WTC11 (cell line): ENCODE measurements around the gene APOBEC4. TPM values are rescaled to one million over a fixed set of nuclear protein-coding genes. Genes with fewer than 3 reads are reported as not detected.

ENCODE experiments used
- AR ChIP-seq: fragments of 250-450 bp; sonication (Bioruptor Pico); IDR thresholded peaks from 2 replicates; pipeline ENCODE4 v1.9.0; 2021; ENCODE audit warnings: mild to moderate bottlenecking
- ATF1 ChIP-seq: sonication (generic); formaldehyde crosslinking; IDR thresholded peaks from 2 replicates; pipeline ENCODE4 v1.8.1; 2023; ENCODE audit warnings: mild to moderate bottlenecking, moderate library complexity, missing genetic modification reagents
- ATF2 ChIP-seq: sonication (generic); formaldehyde crosslinking; IDR thresholded peaks from 2 replicates; pipeline ENCODE4 v1.8.1; 2022; ENCODE audit warnings: low read depth, missing genetic modification reagents, borderline replicate concordance
- ATF6 ChIP-seq: sonication (generic); formaldehyde crosslinking; IDR thresholded peaks from 2 replicates; pipeline ENCODE4 v1.8.1; 2023; ENCODE audit warnings: mild to moderate bottlenecking, missing genetic modification reagents
- ESRRA ChIP-seq: sonication (generic); formaldehyde crosslinking; IDR thresholded peaks from 2 replicates; pipeline ENCODE4 v1.8.1; 2022; ENCODE audit warnings: mild to moderate bottlenecking, missing genetic modification reagents, borderline replicate concordance
- ETV6 ChIP-seq: sonication (generic); formaldehyde crosslinking; IDR thresholded peaks from 2 replicates; pipeline ENCODE4 v1.8.1; 2022; ENCODE audit warnings: mild to moderate bottlenecking, missing genetic modification reagents
- FOXK1 ChIP-seq: sonication (generic); formaldehyde crosslinking; IDR thresholded peaks from 2 replicates; pipeline ENCODE4 v1.8.0; 2022; ENCODE audit warnings: mild to moderate bottlenecking, moderate library complexity, missing genetic modification reagents
- HMGA2 ChIP-seq: fragments of 250-450 bp; sonication (Bioruptor Pico); IDR thresholded peaks from 2 replicates; pipeline ENCODE4 v1.4.0; 2021; ENCODE audit warnings: mild to moderate bottlenecking, moderate library complexity
- IRF1 ChIP-seq: sonication (generic); formaldehyde crosslinking; IDR thresholded peaks from 2 replicates; pipeline ENCODE4 v1.8.0; 2023; ENCODE audit warnings: missing genetic modification reagents
- KAT7 ChIP-seq: sonication (generic); formaldehyde crosslinking; IDR thresholded peaks from 2 replicates; pipeline ENCODE4 v1.8.1; 2023; ENCODE audit warnings: missing genetic modification reagents, mild to moderate bottlenecking, borderline replicate concordance
- MAX ChIP-seq: sonication (generic); formaldehyde crosslinking; IDR thresholded peaks from 2 replicates; pipeline ENCODE4 v1.8.0; 2022; ENCODE audit warnings: mild to moderate bottlenecking, missing genetic modification reagents
- MLX ChIP-seq: sonication (generic); formaldehyde crosslinking; IDR thresholded peaks from 2 replicates; pipeline ENCODE4 v1.8.1; 2023; ENCODE audit warnings: mild to moderate bottlenecking, missing genetic modification reagents, moderate library complexity
- MXD4 ChIP-seq: fragments of 250-450 bp; sonication (Bioruptor Pico); IDR thresholded peaks from 2 replicates; pipeline ENCODE4 v1.8.0; 2021; ENCODE audit warnings: mild to moderate bottlenecking, moderate library complexity, borderline replicate concordance
- NFYB ChIP-seq: sonication (generic); formaldehyde crosslinking; conservative IDR thresholded peaks from 2 replicates; pipeline ENCODE4 v1.8.0; 2022; ENCODE audit warnings: low read depth, missing genetic modification reagents
- RORB ChIP-seq: fragments of 250-450 bp; sonication (Bioruptor Pico); IDR thresholded peaks from 2 replicates; pipeline ENCODE4 v1.9.0; 2021; ENCODE audit warnings: mild to moderate bottlenecking
- SMAD3 ChIP-seq: sonication (generic); formaldehyde crosslinking; IDR thresholded peaks from 2 replicates; pipeline ENCODE4 v1.8.0; 2022; ENCODE audit warnings: missing genetic modification reagents, mild to moderate bottlenecking, borderline replicate concordance
- TCF7 ChIP-seq: sonication (generic); formaldehyde crosslinking; IDR thresholded peaks from 2 replicates; pipeline ENCODE4 v1.8.0; 2022; ENCODE audit warnings: mild to moderate bottlenecking, low read depth, missing genetic modification reagents, moderate library complexity
- TEAD1 ChIP-seq: sonication (generic); formaldehyde crosslinking; IDR thresholded peaks from 2 replicates; pipeline ENCODE4 v1.8.0; 2022; ENCODE audit warnings: mild to moderate bottlenecking, missing genetic modification reagents
- TP53 ChIP-seq: sonication (generic); formaldehyde crosslinking; IDR thresholded peaks from 2 replicates; pipeline ENCODE4 v1.8.1; 2023; ENCODE audit warnings: mild to moderate bottlenecking, missing genetic modification reagents
- ZBTB21 ChIP-seq: sonication (generic); formaldehyde crosslinking; IDR thresholded peaks from 2 replicates; pipeline ENCODE4 v1.8.1; 2023; ENCODE audit warnings: mild to moderate bottlenecking, missing genetic modification reagents, borderline replicate concordance
- ZBTB43 ChIP-seq: sonication (generic); formaldehyde crosslinking; IDR thresholded peaks from 2 replicates; pipeline ENCODE4 v1.8.1; 2023; ENCODE audit warnings: mild to moderate bottlenecking, missing genetic modification reagents
- ZNF232 ChIP-seq: sonication (generic); formaldehyde crosslinking; IDR thresholded peaks from 2 replicates; pipeline ENCODE4 v1.8.0; 2022; ENCODE audit warnings: mild to moderate bottlenecking, missing genetic modification reagents
- ZNF281 ChIP-seq: sonication (generic); formaldehyde crosslinking; IDR thresholded peaks from 2 replicates; pipeline ENCODE4 v1.8.0; 2023; ENCODE audit warnings: mild to moderate bottlenecking, missing genetic modification reagents
- ZNF396 ChIP-seq: fragments of 250-450 bp; sonication (Bioruptor Pico); IDR thresholded peaks from 2 replicates; pipeline ENCODE4 v1.8.0; 2021; ENCODE audit warnings: mild to moderate bottlenecking, moderate library complexity, borderline replicate concordance
- ZNF512 ChIP-seq: sonication (generic); formaldehyde crosslinking; IDR thresholded peaks from 2 replicates; pipeline ENCODE4 v1.8.1; 2022; ENCODE audit warnings: missing genetic modification reagents, borderline replicate concordance
- total RNA-seq: library from RNA; stranded (reverse); gene quantifications from 3 replicates; pipeline ENCODE4 v1.2.3, GENCODE V29; 2021

APOBEC4 gene
- total RNA-seq, 1 experiment from 2014 or later = not detected

- TF ChIP-seq ZBTB21 (CRISPR knock-in tag) = no peak
- no peak for TF ChIP-seq TP53 (CRISPR knock-in tag)
- no peak for TF ChIP-seq HMGA2 (CRISPR knock-in tag)
- no peak for TF ChIP-seq ATF1 (CRISPR knock-in tag)
- TF ChIP-seq MAX (CRISPR knock-in tag) = peak; percentile 64; the same call in 1 of the 2 replicates
- TF ChIP-seq TCF7 (CRISPR knock-in tag) = no peak
- TF ChIP-seq ZBTB43 (CRISPR knock-in tag) = no peak
- TF ChIP-seq ZNF281 (CRISPR knock-in tag) = no peak; the same call in 1 of the 2 replicates
- TF ChIP-seq NFYB = no peak
- peak; percentile 51 for TF ChIP-seq ETV6 (CRISPR knock-in tag)
- TF ChIP-seq TEAD1 (CRISPR knock-in tag) = no peak
- TF ChIP-seq ATF2 = no peak
- 0 out of 2 replicates have a peak, but pooled peaks have one; percentile 61 for TF ChIP-seq ZNF232 (CRISPR knock-in tag)
- no peak for TF ChIP-seq IRF1 (CRISPR knock-in tag)
- no peak for TF ChIP-seq ESRRA
- no peak for TF ChIP-seq MLX (CRISPR knock-in tag)
- no peak for TF ChIP-seq RORB (CRISPR knock-in tag)
- TF ChIP-seq KAT7 (CRISPR knock-in tag) = no peak
- no peak for TF ChIP-seq ZNF396 (CRISPR knock-in tag)
- TF ChIP-seq FOXK1 (CRISPR knock-in tag) = 0 out of 2 replicates have a peak, but pooled peaks have one; percentile 12
- TF ChIP-seq SMAD3 (CRISPR knock-in tag) = no peak
- no peak for TF ChIP-seq AR (CRISPR knock-in tag)
- TF ChIP-seq MXD4 (CRISPR knock-in tag) = no peak
- no peak for TF ChIP-seq ZNF512 (CRISPR knock-in tag)
- peak; percentile 61; the same call in 1 of the 2 replicates for TF ChIP-seq ATF6
These were observed 17.3 kb downstream of the APOBEC4 start, which contains the start of gene ARPC5 (continued) for GRCh38 chr1:183635606-183636333.
